Mesangial cell (primary cell): ENCODE data around the gene KIR2DL3. TPM values are rescaled to one million over a fixed set of nuclear protein-coding genes. Genes with fewer than 3 reads are reported as not detected.

Experiments
- total RNA-seq: library from RNA; depleted of rRNA; stranded (reverse); fragments of >200 nt; gene quantifications from 2 replicates; pipeline ENCODE4 v1.2.3, GENCODE V29; 2015

The KIR2DL3 gene
- total RNA-seq, result not detected in 2 replicates

GRCh38 chr19:54738306-54738705 is at the start of gene KIR2DL3:
Gene KIR2DL3, plus strand, starts transcription at chr19:54738513. Its CDS starts 33 bp downstream, at chr19:54738546.

DNA sequence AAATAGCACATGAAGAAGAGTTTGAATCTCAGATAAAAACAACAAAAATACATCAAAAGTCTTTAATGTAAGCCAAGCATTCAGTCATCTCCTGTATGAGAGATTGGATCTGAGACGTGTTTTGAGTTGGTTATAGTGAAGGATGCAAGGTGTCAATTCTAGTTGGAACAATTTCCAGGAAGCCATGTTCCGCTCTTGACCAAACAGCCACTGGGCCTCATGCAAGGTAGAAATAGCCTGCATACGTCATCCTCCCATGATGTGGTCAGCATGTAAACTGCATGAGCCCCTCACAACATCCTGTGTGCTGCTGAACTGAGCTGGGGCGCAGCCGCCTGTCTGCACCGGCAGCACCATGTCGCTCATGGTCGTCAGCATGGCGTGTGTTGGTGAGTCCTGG is 14.2 kb upstream of the KIR2DL3 start, which contains the start of gene KIR3DL3:
Gene KIR3DL3, plus strand, starts transcription at position 301 of the 400 bp plus-strand sequence. Its CDS starts 55 bp downstream, at position 356.

DNA sequence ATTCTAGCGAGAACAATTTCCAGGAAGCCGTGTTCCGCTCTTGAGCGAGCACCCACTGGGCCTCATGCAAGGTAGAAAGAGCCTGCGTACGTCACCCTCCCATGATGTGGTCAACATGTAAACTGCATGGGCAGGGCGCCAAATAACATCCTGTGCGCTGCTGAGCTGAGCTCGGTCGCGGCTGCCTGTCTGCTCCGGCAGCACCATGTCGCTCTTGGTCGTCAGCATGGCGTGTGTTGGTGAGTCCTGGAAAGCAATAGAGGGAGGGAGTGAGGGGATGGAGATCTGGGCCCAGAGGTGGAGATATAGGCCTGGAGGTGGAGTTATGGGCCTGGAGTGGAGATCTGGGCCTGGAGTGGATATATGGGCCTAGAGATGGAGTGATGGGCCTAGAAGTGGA is 31.3 kb downstream of the KIR2DL3 start, which contains the start of gene KIR2DL1:
Gene KIR2DL1, plus strand, starts transcription at position 148 of the 400 bp plus-strand sequence. Its CDS starts 58 bp downstream, at position 206.

Other genes with a start within 250 kb of the KIR2DL3 start
- gene LAIR2, start 235.7 kb upstream of the KIR2DL3 start, total RNA-seq, result not detected in 2 replicates
- not detected in 2 replicates for gene LILRA2, start 164.7 kb upstream of the KIR2DL3 start, total RNA-seq
- not detected in 2 replicates for gene LILRA1, start 144.9 kb upstream of the KIR2DL3 start, total RNA-seq
- not detected in 2 replicates for gene LILRB1, start 108.0 kb upstream of the KIR2DL3 start, total RNA-seq
- gene LILRB4, start 75.5 kb upstream of the KIR2DL3 start, total RNA-seq, result not detected in 2 replicates
- not detected in 2 replicates for gene KIR3DL3, start 14.1 kb upstream of the KIR2DL3 start, total RNA-seq
- not detected in 2 replicates for gene KIR2DL1, start 31.3 kb downstream of the KIR2DL3 start, total RNA-seq
- gene KIR2DL4, start 65.1 kb downstream of the KIR2DL3 start, total RNA-seq, result not detected in 2 replicates
- gene KIR3DL1, start 78.0 kb downstream of the KIR2DL3 start, total RNA-seq, result not detected in 2 replicates
- not detected in 2 replicates for gene KIR2DS4, start 94.2 kb downstream of the KIR2DL3 start, total RNA-seq
- gene KIR3DL2, start 111.9 kb downstream of the KIR2DL3 start, total RNA-seq, result not detected in 2 replicates
- gene FCAR, start 135.7 kb downstream of the KIR2DL3 start, total RNA-seq, result not detected in 2 replicates
- not detected in 2 replicates for gene NCR1, start 167.6 kb downstream of the KIR2DL3 start, total RNA-seq
- gene NLRP7, start 209.0 kb downstream of the KIR2DL3 start, total RNA-seq, result not detected in 2 replicates
- gene NLRP2, start 227.9 kb downstream of the KIR2DL3 start, total RNA-seq, result 22.8 and 28.8 TPM in 2 replicates